ENCODE measurements around the gene SNAPIN.

- TF ChIP-seq CTCF (conservative IDR thresholded peaks at IDR 0.05; ENCODE audit: low read length) (no peak), EZH2phosphoT487 (IDR thresholded peaks at IDR 0.05; ENCODE audit: borderline replicate concordance) (no peak)
These were observed 22.2 kb upstream of the SNAPIN start for GRCh38 chr1:153636312-153636711.

Data from Loucy (cell line).